DOHH2 (cell line): ENCODE results near the gene VPS8.

Experiments used
- H3F3A ChIP-seq: fragments of 200-600 bp; sonication (generic), shearing (Covaris generic); 2 replicates; pipeline ENCODE4 v1.6.0; 2016; ENCODE audit warnings: antibody characterized with exemption, mild to moderate bottlenecking; ENCODE audit not compliant: control insufficient read depth, insufficient read depth
- H3K27ac ChIP-seq: fragments of 200-600 bp; sonication (generic); 2 replicates; pipeline ENCODE4 v1.5.1; 2014; ENCODE audit warnings: low read depth, mild to moderate bottlenecking, low read length, moderate library complexity
- H3K27me3 ChIP-seq: fragments of 200-600 bp; sonication (generic); 2 replicates; pipeline ENCODE4 v1.6.1; 2014; ENCODE audit warnings: mild to moderate bottlenecking, low read length, mixed read lengths; ENCODE audit not compliant: control insufficient read depth
- H3K36me3 ChIP-seq: fragments of 200-600 bp; sonication (generic); 2 replicates; pipeline ENCODE4 v1.6.1; 2014; ENCODE audit warnings: mild to moderate bottlenecking, low read length, moderate library complexity, mixed read lengths; ENCODE audit not compliant: control insufficient read depth
- H3K4me1 ChIP-seq: fragments of 200-600 bp; sonication (generic); 2 replicates; pipeline ENCODE4 v1.6.1; 2014; ENCODE audit warnings: mild to moderate bottlenecking, low read length, mixed read lengths; ENCODE audit not compliant: control insufficient read depth
- H3K4me2 ChIP-seq: fragments of 200-600 bp; sonication (generic); 2 replicates; pipeline ENCODE4 v1.6.0; 2014; ENCODE audit warnings: mild to moderate bottlenecking, low read length, moderate library complexity
- H3K4me3 ChIP-seq: fragments of 200-600 bp; sonication (generic); 2 replicates; pipeline ENCODE4 v1.5.1; 2014; ENCODE audit warnings: mild to moderate bottlenecking, low read length, mixed read lengths
- H3K79me2 ChIP-seq: fragments of 200-600 bp; sonication (generic); 2 replicates; pipeline ENCODE4 v1.6.1; 2014; ENCODE audit warnings: mild to moderate bottlenecking, low read length, mixed read lengths; ENCODE audit not compliant: control insufficient read depth
- H3K9me2 ChIP-seq: fragments of 200-600 bp; sonication (generic); replicated peaks from 2 replicates; pipeline ENCODE4 v1.6.1; 2014; ENCODE audit warnings: mild to moderate bottlenecking, low read length, mixed read lengths; ENCODE audit not compliant: control insufficient read depth
- H3K9me3 ChIP-seq: fragments of 200-600 bp; sonication (generic); 2 replicates; pipeline ENCODE4 v1.6.1; 2014; ENCODE audit warnings: antibody characterized with exemption, low read length, mixed read lengths; ENCODE audit not compliant: control insufficient read depth, insufficient read depth
- H4K20me1 ChIP-seq: fragments of 200-600 bp; sonication (generic); 2 replicates; pipeline ENCODE4 v1.6.0; 2014; ENCODE audit warnings: low read depth, mild to moderate bottlenecking, antibody characterized with exemption, low read length, moderate library complexity; ENCODE audit not compliant: control insufficient read depth, insufficient read depth
- CTCF ChIP-seq: fragments of 200-600 bp; sonication (generic); IDR thresholded peaks from one replicate; pipeline ENCODE4 v1.5.1; 2014; ENCODE audit warnings: antibody characterized with exemption, mild to moderate bottlenecking, low read depth, low read length; ENCODE audit not compliant: poor library complexity, severe bottlenecking
- EZH2phosphoT487 ChIP-seq: fragments of 200-600 bp; sonication (generic); IDR thresholded peaks from 2 replicates; pipeline ENCODE4 v1.6.1; 2017; ENCODE audit warnings: borderline replicate concordance, mild to moderate bottlenecking, antibody characterized with exemption, low read length, moderate library complexity, mixed read lengths

The VPS8 gene

GRCh38 chr3:185062191-185062590, 250.2 kb downstream of the VPS8 start:
- Histone ChIP-seq H3K79me2 (no peaks in the 10 kb centered on the region), H3K9me3 (peaks cover 16% of the 10 kb centered on the region; the same call in 1 of the 2 replicates), H4K20me1 (no peaks in the 10 kb centered on the region), H3K9me2 (no peaks in the 10 kb centered on the region), H3K4me2 (no peak overlapping the region), H3K27me3 (no peaks in the 10 kb centered on the region), H3K4me1 (peaks cover 30% of the 10 kb centered on the region), H3F3A (no peaks in the 10 kb centered on the region), H3K4me3 (no peak overlapping the region), H3K36me3 (no peaks in the 10 kb centered on the region), H3K27ac (no peak overlapping the region)
- TF ChIP-seq CTCF, result no peak
- TF ChIP-seq EZH2phosphoT487, result no peak

- H3K9me3 ChIP-seq, result peaks cover 7% of the 10 kb centered on the region; the same call in 1 of the 2 replicates
- no peak overlapping the region for H3K4me3 ChIP-seq
- no peaks in the 10 kb centered on the region for H3K9me2 ChIP-seq
- peak overlapping the region; percentile 38 for H3K4me2 ChIP-seq
- no peaks in the 10 kb centered on the region for H4K20me1 ChIP-seq
- peaks cover 28% of the 10 kb centered on the region for H3K4me1 ChIP-seq
- H3K79me2 ChIP-seq, result no peaks in the 10 kb centered on the region
- no peak for TF ChIP-seq EZH2phosphoT487
- TF ChIP-seq CTCF, result no peak
- no peaks in the 10 kb centered on the region for H3F3A ChIP-seq
- no peaks in the 10 kb centered on the region for H3K27me3 ChIP-seq
- peak overlapping the region; percentile 25; the same call in 1 of the 2 replicates for H3K27ac ChIP-seq
- H3K36me3 ChIP-seq, result no peaks in the 10 kb centered on the region
Observed at GRCh38 chr3:185063431-185063830, 251.5 kb downstream of the VPS8 start.

GRCh38 chr3:185065059-185065458, 253.1 kb downstream of the VPS8 start:
- H3K4me3 ChIP-seq, result no peak overlapping the region
- peaks cover 24% of the 10 kb centered on the region for H3K4me1 ChIP-seq
- H3K79me2 ChIP-seq, result no peaks in the 10 kb centered on the region
- no peaks in the 10 kb centered on the region for H3F3A ChIP-seq
- H3K9me2 ChIP-seq, result no peaks in the 10 kb centered on the region
- peaks cover 7% of the 10 kb centered on the region; the same call in 1 of the 2 replicates for H3K9me3 ChIP-seq
- H3K27me3 ChIP-seq, result no peaks in the 10 kb centered on the region
- H4K20me1 ChIP-seq, result no peaks in the 10 kb centered on the region
- TF ChIP-seq EZH2phosphoT487 (no peak), CTCF (no peak)
- no peak overlapping the region for H3K4me2 ChIP-seq
- no peak overlapping the region for H3K27ac ChIP-seq
- no peaks in the 10 kb centered on the region for H3K36me3 ChIP-seq
